ENCODE measurements around the gene PCNX4.
"Not testable (repeated sequence)": the region's sequence is repeated elsewhere in the genome, so short reads cannot be mapped to it uniquely, and the experiment has no call there.

The PCNX4 gene

GRCh38 chr14:60091550-60092525, at the start of gene PCNX4:
Gene PCNX4 (plus strand): TSS chr14:60091923. CDS start chr14:60107639, 15,716 bp downstream.
- peak; percentile 86 to 90 (median 89) for DNase-seq (ENCODE audit: low read depth in 3 of 3)

GRCh38 chr14:60047976-60048375, 43.7 kb upstream of the PCNX4 start:
- DNase-seq (ENCODE audit: low read depth in 3 of 3): not testable (repeated sequence)

GRCh38 chr14:60051721-60052221, 40.0 kb upstream of the PCNX4 start:
- no peak for DNase-seq (ENCODE audit: low read depth in 3 of 3)

GRCh38 chr14:60058087-60058486, 33.6 kb upstream of the PCNX4 start:
- no peak for DNase-seq (ENCODE audit: low read depth in 3 of 3)

- no peak for DNase-seq (ENCODE audit: low read depth in 3 of 3)
Observed at GRCh38 chr14:60061371-60061770, 30.4 kb upstream of the PCNX4 start.

GRCh38 chr14:60064491-60065072, 27.1 kb upstream of the PCNX4 start:
- DNase-seq (ENCODE audit: low read depth in 3 of 3): no peak

GRCh38 chr14:60067882-60068281, 23.8 kb upstream of the PCNX4 start:
- no peak for DNase-seq (ENCODE audit: low read depth in 3 of 3)

GRCh38 chr14:60079723-60080122, 12.0 kb upstream of the PCNX4 start:
- DNase-seq (ENCODE audit: low read depth in 3 of 3): no peak

- no peak for DNase-seq (ENCODE audit: low read depth in 3 of 3)
Observed at GRCh38 chr14:60085085-60085484, 6.6 kb upstream of the PCNX4 start.

GRCh38 chr14:60085693-60086092, 6.0 kb upstream of the PCNX4 start:
- no peak for DNase-seq (ENCODE audit: low read depth in 3 of 3)

- DNase-seq (ENCODE audit: low read depth in 3 of 3): no peak
Observed at GRCh38 chr14:60087668-60088067, 4.1 kb upstream of the PCNX4 start.

GRCh38 chr14:60089221-60089620, 2.5 kb upstream of the PCNX4 start:
- DNase-seq (ENCODE audit: low read depth in 3 of 3): no peak

- no peak for DNase-seq (ENCODE audit: low read depth in 3 of 3)
Observed at GRCh38 chr14:60090864-60091519, 731 bp upstream of the PCNX4 start.

- DNase-seq (ENCODE audit: low read depth in 3 of 3): no peak
Observed at GRCh38 chr14:60092526-60092920, 800 bp downstream of the PCNX4 start.

GRCh38 chr14:60093080-60093479, 1.4 kb downstream of the PCNX4 start:
- no peak for DNase-seq (ENCODE audit: low read depth in 3 of 3)

GRCh38 chr14:60093606-60094005, 1.9 kb downstream of the PCNX4 start:
- no peak for DNase-seq (ENCODE audit: low read depth in 3 of 3)

- DNase-seq (ENCODE audit: low read depth in 3 of 3): no peak
Observed at GRCh38 chr14:60094306-60094897, 2.7 kb downstream of the PCNX4 start.

- no peak for DNase-seq (ENCODE audit: low read depth in 3 of 3)
Observed at GRCh38 chr14:60095231-60095630, 3.5 kb downstream of the PCNX4 start.

GRCh38 chr14:60095781-60096450, 4.2 kb downstream of the PCNX4 start:
- DNase-seq (ENCODE audit: low read depth in 3 of 3): no peak

GRCh38 chr14:60097974-60098373, 6.3 kb downstream of the PCNX4 start:
- no peak for DNase-seq (ENCODE audit: low read depth in 3 of 3)

GRCh38 chr14:60099855-60100254, 8.1 kb downstream of the PCNX4 start:
- not testable (repeated sequence) for DNase-seq (ENCODE audit: low read depth in 3 of 3)
